ENCODE data around the gene AVPR2.

Gene AVPR2

DNA sequence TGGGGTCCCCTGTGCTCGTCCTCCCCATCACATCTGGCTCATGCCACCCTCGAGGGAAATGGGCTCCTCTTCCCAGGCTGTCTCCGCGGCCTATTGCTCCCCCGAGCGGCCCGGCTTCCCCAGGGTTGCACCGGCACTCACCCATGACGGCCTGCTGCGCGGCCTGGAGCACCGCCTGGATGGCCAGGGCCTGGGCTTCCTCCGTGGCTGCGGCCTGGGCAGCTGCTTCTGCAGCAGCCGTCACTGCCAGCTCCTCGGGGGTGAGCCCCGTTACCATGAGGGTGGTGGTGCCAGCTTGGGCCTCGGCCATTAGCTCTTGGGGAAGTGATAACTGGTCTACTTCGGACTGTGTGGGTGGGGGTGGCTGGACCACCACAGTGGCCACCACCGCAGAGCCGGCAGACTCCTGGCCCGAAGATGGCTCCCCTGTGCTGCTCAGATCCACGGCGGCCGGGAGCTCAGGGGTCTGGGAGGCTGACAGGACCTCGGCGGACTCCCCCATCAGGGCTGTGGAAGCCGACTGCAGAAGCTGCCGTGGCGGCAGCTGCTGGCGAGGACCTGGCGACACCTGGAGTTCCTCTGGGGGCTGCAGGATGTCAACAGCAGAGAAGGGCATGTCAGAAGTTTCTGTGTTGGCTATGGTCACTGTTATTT is 48.0 kb downstream of the AVPR2 start:
- DNase-seq (ENCODE audit: low read depth), result no peak

DNA sequence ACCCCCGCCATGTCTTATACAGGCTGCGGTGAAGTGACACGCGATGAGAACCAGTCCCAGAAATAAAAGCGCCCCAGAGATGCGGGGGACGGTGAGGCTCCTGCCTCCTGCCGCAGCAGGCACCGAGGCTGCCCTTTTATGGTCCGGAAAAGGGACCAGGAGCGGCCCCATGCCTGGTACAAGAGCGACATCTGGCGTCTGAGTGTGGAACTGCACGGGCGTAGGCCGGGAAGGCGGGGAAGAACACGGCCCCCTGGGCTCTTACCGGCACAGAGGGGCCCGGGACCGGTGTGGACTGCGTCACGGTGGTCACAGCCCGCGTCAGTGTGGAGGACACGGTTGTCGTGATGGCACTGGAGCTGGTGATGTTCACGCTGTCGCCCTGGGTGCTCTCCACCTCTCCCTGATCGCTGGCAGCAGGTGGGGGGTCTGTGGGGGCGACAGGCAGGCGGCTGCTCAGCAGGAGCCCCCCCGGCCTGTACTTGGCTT is 48.9 kb downstream of the AVPR2 start:
- peak; percentile 67 for DNase-seq (ENCODE audit: low read depth)

DNA sequence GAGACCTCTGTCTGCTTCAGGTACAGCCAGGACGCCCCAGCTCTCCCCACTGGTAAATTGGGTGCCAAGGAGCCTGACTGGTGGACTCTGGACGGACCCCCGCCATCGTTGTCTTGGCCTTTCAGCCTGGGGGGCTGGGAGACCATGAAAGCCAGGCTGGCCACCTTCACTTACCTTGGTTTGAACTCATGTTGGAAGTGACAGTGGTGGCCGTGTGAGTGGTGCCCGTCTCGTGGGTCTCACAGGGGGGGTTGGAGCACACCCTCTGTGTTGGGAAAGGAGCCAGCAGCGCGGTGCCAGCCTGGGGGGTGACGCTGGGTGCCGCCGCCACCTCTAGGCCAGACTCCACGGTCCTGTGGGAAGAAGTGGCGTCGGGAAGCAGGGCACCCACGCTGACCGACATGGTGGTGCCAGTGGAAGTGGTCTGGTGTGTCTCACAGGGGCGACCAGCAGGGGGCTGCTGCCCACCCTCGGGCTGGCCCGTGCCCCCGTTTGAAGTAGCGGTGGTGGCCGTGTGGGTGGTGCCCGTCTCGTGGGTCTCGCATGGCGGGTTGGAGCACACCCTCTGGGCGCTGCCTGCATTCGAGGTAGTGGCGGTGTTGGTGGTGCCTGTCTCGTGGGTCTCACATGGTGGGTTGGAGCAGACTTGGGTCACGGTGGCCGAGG is 49.6 kb downstream of the AVPR2 start:
- no peak for DNase-seq (ENCODE audit: low read depth)

DNA sequence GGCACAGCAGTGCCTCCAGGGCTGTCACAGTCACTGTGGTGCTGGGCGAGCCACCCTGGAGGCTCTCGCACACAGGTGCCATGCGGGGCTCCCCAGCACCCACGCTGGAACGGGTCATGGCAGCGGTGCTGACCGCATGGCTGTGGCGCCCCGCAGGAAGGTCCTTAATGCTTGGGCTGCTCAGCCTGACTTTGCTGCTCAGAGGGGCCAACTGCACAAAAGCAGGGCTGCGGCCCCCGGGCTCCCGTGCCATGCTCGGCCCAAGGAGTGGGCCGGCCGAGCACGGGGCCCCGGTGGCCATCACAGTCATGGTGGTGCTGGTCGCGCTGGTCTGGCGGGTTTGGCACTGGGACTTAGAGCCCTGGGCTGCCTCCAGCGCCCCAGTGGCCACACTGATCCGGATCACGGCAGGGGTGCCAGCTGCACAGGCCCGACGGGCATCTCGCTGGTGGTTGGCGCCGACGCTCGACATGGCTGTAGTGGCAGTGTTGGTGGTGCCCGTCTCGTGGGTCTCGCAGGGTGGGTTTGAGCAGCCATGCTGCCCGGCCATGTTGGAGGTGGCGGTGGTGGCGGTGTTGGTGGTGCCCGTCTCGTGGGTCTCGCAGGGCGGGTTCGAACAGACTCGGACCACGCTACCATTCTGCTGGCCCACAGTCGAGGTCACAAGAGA is 50.2 kb downstream of the AVPR2 start:
- DNase-seq (ENCODE audit: low read depth), result no peak

DNA sequence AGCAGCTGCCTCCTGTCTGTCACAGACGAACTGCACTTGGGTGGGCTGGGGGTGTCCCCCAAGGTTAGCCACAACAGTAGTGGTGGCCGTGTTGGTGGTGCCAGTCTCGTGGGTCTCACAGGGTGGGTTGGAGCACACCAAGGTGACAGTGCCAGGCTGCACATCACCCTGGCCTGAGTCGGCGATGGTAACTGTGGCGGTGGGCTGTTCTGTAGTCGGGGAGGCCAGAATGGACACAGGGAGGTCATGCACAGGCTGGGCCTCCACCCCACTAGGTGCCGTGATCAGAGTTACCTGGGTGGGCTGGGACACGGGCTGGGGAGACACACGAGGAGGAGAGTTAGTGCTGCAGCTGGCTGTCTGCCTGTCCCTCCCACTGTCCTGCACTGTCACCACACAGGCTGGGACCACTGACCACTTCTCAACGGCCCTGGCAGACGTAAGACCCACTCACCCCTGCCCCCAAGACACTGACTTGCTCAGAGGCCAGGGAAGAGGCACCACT is 50.8 kb downstream of the AVPR2 start:
- DNase-seq (ENCODE audit: low read depth), result no peak

DNA sequence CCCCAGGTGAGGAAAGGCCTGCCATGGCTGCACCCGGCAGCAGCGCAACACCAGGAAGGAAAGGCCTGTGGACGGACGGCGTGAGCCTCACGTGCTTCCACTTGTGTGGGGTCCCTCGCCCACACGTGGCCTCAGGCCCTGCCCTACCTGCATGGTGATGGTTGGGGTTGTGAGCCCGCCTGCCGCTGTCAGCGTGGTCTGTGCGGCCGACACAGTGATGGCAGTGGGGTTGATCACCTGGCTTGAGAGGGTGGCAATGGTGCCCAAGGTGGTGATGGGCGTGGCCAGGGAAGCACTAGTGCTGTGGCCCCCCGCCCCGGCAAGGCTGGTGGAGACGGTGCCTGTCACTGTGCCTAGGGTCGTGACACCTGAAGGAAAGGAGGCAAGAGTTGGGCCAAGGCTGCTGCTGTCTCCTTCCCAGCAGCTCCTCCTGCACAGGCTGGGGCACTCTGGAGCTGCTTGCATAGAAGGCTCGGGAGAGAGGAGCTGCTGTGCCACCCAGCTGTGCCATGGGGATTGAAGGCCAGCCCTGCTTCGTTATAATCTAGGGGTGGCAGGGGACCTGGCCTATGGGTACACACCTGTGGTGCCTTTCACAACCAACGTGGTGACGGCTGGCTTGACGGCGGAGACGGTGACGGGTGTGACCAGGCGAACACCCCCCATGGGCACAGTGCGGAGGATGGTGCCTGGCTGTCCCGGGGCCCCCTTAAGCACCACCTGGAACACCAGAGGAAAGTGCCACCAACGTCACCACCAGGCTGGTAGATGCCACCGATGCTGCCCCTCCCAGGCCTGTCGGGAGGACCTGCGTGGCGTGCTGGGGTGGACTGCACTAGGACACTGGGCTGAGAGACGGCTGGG is 51.8 kb downstream of the AVPR2 start:
- no peak for DNase-seq (ENCODE audit: low read depth)

Measured in activated T-cell treated with anti-CD3 and anti-CD28 coated beads for 24 hours (primary cell).